DND-41 (cell line): ENCODE results near the gene OR2D3.
"Not testable (repeated sequence)": the region's sequence is repeated elsewhere in the genome, so short reads cannot be mapped to it uniquely, and the experiment has no call there.

Source experiments
- ATAC-seq: fragments of 200-7000 bp; cut with Tn5 transposase; 3 replicates; pipeline ENCODE4 v1.9.1; 2021; ENCODE audit warnings: low read depth; ENCODE audit not compliant: insufficient read depth
- DNase-seq: peaks from one replicate; pipeline ENCODE4 v3.0.0-alpha.2; 2020
- H2AFZ ChIP-seq: 2 replicates; pipeline ENCODE4 v1.6.0; 2012; ENCODE audit warnings: low read depth, low read length
- H3K27ac ChIP-seq: 2 replicates; pipeline ENCODE4 v1.5.1; 2012; ENCODE audit warnings: low read length, inconsistent platforms
- H3K27me3 ChIP-seq: fragments of 200-600 bp; sonication (generic); 2 replicates; pipeline ENCODE4 v1.6.0; 2012; ENCODE audit warnings: low read length, mild to moderate bottlenecking, inconsistent platforms; ENCODE audit not compliant: insufficient read depth, poor library complexity
- H3K36me3 ChIP-seq: 2 replicates; pipeline ENCODE4 v1.5.1; 2012; ENCODE audit warnings: low read length, inconsistent platforms; ENCODE audit not compliant: insufficient read depth
- H3K4me1 ChIP-seq: 2 replicates; pipeline ENCODE4 v1.5.1; 2012; ENCODE audit warnings: mild to moderate bottlenecking, low read length; ENCODE audit not compliant: insufficient read depth
- H3K4me2 ChIP-seq: 2 replicates; pipeline ENCODE4 v1.6.0; 2012; ENCODE audit warnings: mild to moderate bottlenecking, moderate library complexity, low read length, inconsistent platforms; ENCODE audit not compliant: insufficient read depth
- H3K4me3 ChIP-seq, 2 experiments: fragments of 200-600 bp in 1 of 2; shearing (Covaris generic) in 1 of 2; 2 replicates each; pipeline ENCODE4 v1.5.1; 2012 to 2016; ENCODE audit warnings: inconsistent platforms in 2 of 2, low read length in 2 of 2, mild to moderate bottlenecking in 2 of 2, low read depth in 1 of 2, moderate library complexity in 1 of 2
- H3K79me2 ChIP-seq: 2 replicates; pipeline ENCODE4 v1.6.0; 2012; ENCODE audit warnings: low read length, inconsistent platforms; ENCODE audit not compliant: insufficient read depth
- H3K9ac ChIP-seq: 2 replicates; pipeline ENCODE4 v1.6.0; 2012; ENCODE audit warnings: low read depth, mild to moderate bottlenecking, inconsistent platforms, low read length, moderate library complexity
- H3K9me3 ChIP-seq: 2 replicates; pipeline ENCODE4 v1.5.1; 2012; ENCODE audit warnings: low read length, moderate library complexity, mild to moderate bottlenecking, inconsistent platforms; ENCODE audit not compliant: insufficient read depth, severe bottlenecking
- H4K20me1 ChIP-seq: 2 replicates; pipeline ENCODE4 v1.6.0; 2012; ENCODE audit warnings: low read length; ENCODE audit not compliant: insufficient read depth
- CTCF ChIP-seq: IDR thresholded peaks from 2 replicates; pipeline ENCODE4 v1.5.1; 2012; ENCODE audit warnings: borderline replicate concordance, low read length, moderate library complexity, mild to moderate bottlenecking; ENCODE audit not compliant: poor library complexity, severe bottlenecking; ENCODE audit errors: extremely low read depth
- EZH2 ChIP-seq: IDR thresholded peaks from 3 replicates; pipeline ENCODE4 v1.6.1; 2012; ENCODE audit warnings: borderline replicate concordance, low read depth, mild to moderate bottlenecking, moderate library complexity, low read length, inconsistent platforms; ENCODE audit not compliant: severe bottlenecking

Gene OR2D3

GRCh38 chr11:6895010-6895409 lies 25.8 kb upstream of the OR2D3 start:
- H3K4me3 ChIP-seq, result no peak overlapping the region
- TF ChIP-seq EZH2, result no peak
- no peak for TF ChIP-seq CTCF
- no peaks in the 10 kb centered on the region for H3K9me3 ChIP-seq
- H3K4me1 ChIP-seq, result no peaks in the 10 kb centered on the region
- no peak overlapping the region for H3K4me2 ChIP-seq
- H3K27ac ChIP-seq, result no peak overlapping the region
- no peaks in the 10 kb centered on the region for H3K79me2 ChIP-seq
- no peaks in the 10 kb centered on the region for H3K27me3 ChIP-seq
- H3K9ac ChIP-seq, result no peak overlapping the region
- H2AFZ ChIP-seq, result no peak overlapping the region
- no peaks in the 10 kb centered on the region for H3K36me3 ChIP-seq
- no peak for ATAC-seq
- DNase-seq, result no peak
- H4K20me1 ChIP-seq, result no peaks in the 10 kb centered on the region

GRCh38 chr11:6898911-6899310 lies 21.9 kb upstream of the OR2D3 start:
- DNase-seq, result no peak
- H3K4me1 ChIP-seq, result no peaks in the 10 kb centered on the region
- no peaks in the 10 kb centered on the region for H4K20me1 ChIP-seq
- no peak for ATAC-seq
- H2AFZ ChIP-seq, result no peak overlapping the region
- no peaks in the 10 kb centered on the region for H3K79me2 ChIP-seq
- no peak for TF ChIP-seq EZH2
- TF ChIP-seq CTCF, result no peak
- H3K4me2 ChIP-seq, result no peak overlapping the region
- no peaks in the 10 kb centered on the region for H3K27me3 ChIP-seq
- no peaks in the 10 kb centered on the region for H3K9me3 ChIP-seq
- H3K4me3 ChIP-seq, result no peak overlapping the region
- no peak overlapping the region for H3K27ac ChIP-seq
- no peak overlapping the region for H3K9ac ChIP-seq
- H3K36me3 ChIP-seq, result no peaks in the 10 kb centered on the region

- Histone ChIP-seq H4K20me1 (no peaks in the 10 kb centered on the region), H3K4me1 (no peaks in the 10 kb centered on the region), H3K27me3 (no peaks in the 10 kb centered on the region), H3K9ac (no peak overlapping the region), H3K9me3 (no peaks in the 10 kb centered on the region), H3K79me2 (no peaks in the 10 kb centered on the region), H3K4me2 (no peak overlapping the region), H3K27ac (no peak overlapping the region), H3K36me3 (no peaks in the 10 kb centered on the region), H3K4me3 (no peak overlapping the region), H2AFZ (no peak overlapping the region)
- TF ChIP-seq EZH2 (no peak), CTCF (peak; percentile 17)
- DNase-seq (no peak), ATAC-seq (no peak)
Measured at GRCh38 chr11:6900327-6900999, 20.3 kb upstream of the OR2D3 start.

GRCh38 chr11:6904804-6905203 lies 16.0 kb upstream of the OR2D3 start:
- not testable (repeated sequence) for ATAC-seq, H3K4me3 ChIP-seq, H3K4me2 ChIP-seq

More at GRCh38 chr11:6904804-6905203, 16.0 kb upstream of the OR2D3 start:
- not testable (repeated sequence) for H3K4me1 ChIP-seq, H3K36me3 ChIP-seq, H3K9ac ChIP-seq, DNase-seq, H3K27me3 ChIP-seq, H3K9me3 ChIP-seq, H4K20me1 ChIP-seq, H3K79me2 ChIP-seq, H3K27ac ChIP-seq, H2AFZ ChIP-seq
